ENCODE results near the gene MCUR1.

The MCUR1 gene

DNA sequence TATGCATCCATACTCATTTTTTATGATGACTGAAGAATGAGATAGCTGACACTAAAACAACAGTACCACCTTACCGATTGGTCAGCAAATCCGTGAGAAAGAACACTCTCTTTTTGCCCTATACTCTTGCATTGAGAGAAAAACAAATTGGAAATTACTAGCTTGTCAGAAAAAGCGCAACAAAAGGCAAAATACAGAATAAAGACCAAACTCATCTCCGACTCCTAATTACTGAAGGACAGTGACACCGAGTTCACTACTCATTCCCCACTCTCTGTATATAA lies 2.1 kb downstream of the MCUR1 start:
- H3K18ac ChIP-seq (ENCODE audit: low read depth in 1 of 2, low read length in 2 of 2), result no peak overlapping the region
- H3K9ac ChIP-seq (ENCODE audit: low read length), result no peak overlapping the region
- no peak overlapping the region for H4K8ac ChIP-seq (ENCODE audit: low read length)
- no peak overlapping the region for H3K4me2 ChIP-seq (ENCODE audit: low read length, poor library complexity, severe bottlenecking)
- H3K27me3 ChIP-seq (ENCODE audit: control insufficient read depth in 1 of 2, insufficient read depth in 1 of 2, low read length in 2 of 2), result no peaks in the 10 kb centered on the region
- H2BK12ac ChIP-seq (ENCODE audit: low read length in 2 of 2), result no peak overlapping the region
- no peak overlapping the region for H2AFZ ChIP-seq (ENCODE audit: low read depth, low read length)
- peaks cover 20% of the 10 kb centered on the region for H3K79me1 ChIP-seq (replicated peaks; ENCODE audit: low read length, poor library complexity, severe bottlenecking)
- 94% methylated on average over 5 of the region's 5 CpGs for WGBS
- H4K91ac ChIP-seq (ENCODE audit: low read length), result no peak overlapping the region
- no peaks in the 10 kb centered on the region for H3K9me3 ChIP-seq (ENCODE audit: control insufficient read depth, low read length)
- H3K27ac ChIP-seq (ENCODE audit: low read length, poor library complexity, severe bottlenecking), result no peak overlapping the region
- no peaks in the 10 kb centered on the region for H3K4me1 ChIP-seq (ENCODE audit: control insufficient read depth, insufficient read depth, low read depth, low read length)
- no peak overlapping the region for H3K23ac ChIP-seq (ENCODE audit: low read length in 2 of 2)
- no peak overlapping the region for H2AK5ac ChIP-seq (ENCODE audit: low read length, severe bottlenecking)
- H3K14ac ChIP-seq (ENCODE audit: low read length in 2 of 2), result no peak overlapping the region
- no peak overlapping the region for H3K4ac ChIP-seq (ENCODE audit: low read depth in 1 of 2, low read length in 2 of 2)
- no peaks in the 10 kb centered on the region for H3K36me3 ChIP-seq (ENCODE audit: control insufficient read depth in 1 of 2, insufficient read depth in 2 of 2, low read depth in 1 of 2, low read length in 2 of 2)
- no peak for DNase-seq
- H2BK15ac ChIP-seq (ENCODE audit: low read depth, poor library complexity, severe bottlenecking), result no peak overlapping the region
- H3K4me3 ChIP-seq (ENCODE audit: insufficient read depth in 1 of 2, low read depth in 1 of 2, low read length in 2 of 2), result no peak overlapping the region
- H2BK120ac ChIP-seq (ENCODE audit: low read depth, low read length), result no peak overlapping the region
- H2BK5ac ChIP-seq (ENCODE audit: low read depth, low read length, poor library complexity, severe bottlenecking), result no peak overlapping the region

DNA sequence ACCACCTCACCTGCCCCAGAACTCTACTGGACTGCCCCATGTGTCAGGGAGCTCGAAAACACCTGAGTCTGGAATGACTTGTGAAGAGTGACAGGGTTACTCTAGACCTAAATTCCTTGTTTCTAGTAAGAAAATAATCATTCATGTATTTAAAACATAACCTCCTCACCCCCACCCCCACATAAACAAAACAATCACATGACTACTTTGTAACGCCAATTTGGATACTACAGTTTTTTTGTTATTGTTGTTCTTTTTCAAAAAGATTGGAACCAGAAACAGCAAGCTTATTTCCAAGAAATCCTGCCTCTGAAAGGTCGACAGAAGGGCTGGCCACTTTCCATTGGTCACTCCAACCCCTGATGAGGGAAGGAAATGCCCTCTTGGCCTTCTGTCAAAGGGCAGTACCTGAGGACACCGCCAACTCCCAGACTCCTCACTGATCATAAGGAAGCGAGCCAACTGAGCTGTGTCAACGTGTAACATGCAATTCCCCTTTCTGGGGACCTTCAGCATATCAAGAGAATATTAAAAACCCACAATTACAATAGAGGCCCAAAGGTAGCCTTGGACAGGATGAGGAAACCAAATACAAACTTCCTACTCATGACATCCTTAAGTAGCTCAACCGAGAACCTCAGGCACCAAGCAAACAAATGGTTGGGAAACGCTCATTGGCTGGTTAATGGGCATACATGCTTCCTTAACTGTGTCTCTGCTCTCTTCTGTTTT lies 2.6 kb downstream of the MCUR1 start:
- Histone ChIP-seq H3K4ac (ENCODE audit: low read depth in 1 of 2, low read length in 2 of 2) (no peak overlapping the region), H2BK120ac (ENCODE audit: low read depth, low read length) (no peak overlapping the region), H2BK15ac (ENCODE audit: low read depth, poor library complexity, severe bottlenecking) (no peak overlapping the region), H3K4me1 (ENCODE audit: control insufficient read depth, insufficient read depth, low read depth, low read length) (no peaks in the 10 kb centered on the region), H3K27me3 (ENCODE audit: control insufficient read depth in 1 of 2, insufficient read depth in 1 of 2, low read length in 2 of 2) (no peaks in the 10 kb centered on the region), H2AK5ac (ENCODE audit: low read length, severe bottlenecking) (no peak overlapping the region), H2BK5ac (ENCODE audit: low read depth, low read length, poor library complexity, severe bottlenecking) (no peak overlapping the region), H3K14ac (ENCODE audit: low read length in 2 of 2) (no peak overlapping the region), H3K9me3 (ENCODE audit: control insufficient read depth, low read length) (no peaks in the 10 kb centered on the region), H3K9ac (ENCODE audit: low read length) (peak overlapping the region; percentile 13), H3K79me1 (replicated peaks; ENCODE audit: low read length, poor library complexity, severe bottlenecking) (peaks cover 22% of the 10 kb centered on the region), H4K8ac (ENCODE audit: low read length) (no peak overlapping the region), H3K27ac (ENCODE audit: low read length, poor library complexity, severe bottlenecking) (no peak overlapping the region), H3K23ac (ENCODE audit: low read length in 2 of 2) (no peak overlapping the region), H4K91ac (ENCODE audit: low read length) (no peak overlapping the region), H3K36me3 (ENCODE audit: control insufficient read depth in 1 of 2, insufficient read depth in 2 of 2, low read depth in 1 of 2, low read length in 2 of 2) (peaks cover 0 to under 1% of the 10 kb centered on the region in 2 experiments), H2AFZ (ENCODE audit: low read depth, low read length) (no peak overlapping the region), H3K18ac (ENCODE audit: low read depth in 1 of 2, low read length in 2 of 2) (no peak overlapping the region), H3K4me3 (ENCODE audit: insufficient read depth in 1 of 2, low read depth in 1 of 2, low read length in 2 of 2) (no peak overlapping the region), H2BK12ac (ENCODE audit: low read length in 2 of 2) (no peak overlapping the region), H3K4me2 (ENCODE audit: low read length, poor library complexity, severe bottlenecking) (no peak overlapping the region)
- DNase-seq, result no peak
- WGBS, result 92% methylated on average over 7 of the region's 8 CpGs

DNA sequence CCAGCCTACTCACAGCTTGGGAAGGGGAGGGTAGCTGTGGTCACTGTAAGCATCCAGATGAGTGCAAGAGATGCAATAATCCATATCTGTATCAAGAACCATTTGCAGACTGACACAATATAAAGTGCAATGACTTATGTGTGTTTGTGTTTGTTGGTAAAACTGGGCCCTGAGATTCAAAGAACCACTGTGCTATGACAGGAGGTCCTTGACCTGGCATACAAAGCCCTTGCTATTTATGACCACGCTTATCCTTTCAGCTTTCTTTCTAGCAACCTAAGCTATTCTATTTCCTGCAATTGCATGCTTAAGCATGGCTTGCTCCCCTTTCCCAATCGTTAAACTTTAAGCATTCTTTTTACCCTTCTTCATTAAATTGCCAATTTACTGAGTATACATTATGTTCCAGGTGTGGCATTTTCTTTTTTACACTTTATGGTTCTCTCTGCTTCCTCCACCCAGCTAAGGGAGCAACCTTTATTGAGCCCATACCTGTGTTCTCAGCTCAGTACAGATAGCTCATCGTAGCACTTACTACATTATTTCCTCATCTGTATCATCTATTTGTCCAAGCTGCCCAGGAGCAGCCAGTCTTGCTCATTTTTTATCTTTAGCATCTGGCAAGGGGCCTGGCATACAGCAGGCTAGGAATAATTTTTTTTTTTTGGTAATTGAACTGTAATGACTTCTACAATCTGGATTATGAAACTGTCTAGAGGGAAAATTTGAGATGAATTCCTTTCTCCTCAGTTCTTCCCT lies 3.5 kb downstream of the MCUR1 start:
- no peak overlapping the region for H3K4me2 ChIP-seq (ENCODE audit: low read length, poor library complexity, severe bottlenecking)
- H2BK120ac ChIP-seq (ENCODE audit: low read depth, low read length), result no peak overlapping the region
- H3K9me3 ChIP-seq (ENCODE audit: control insufficient read depth, low read length), result no peaks in the 10 kb centered on the region
- peaks cover 0 to 8% of the 10 kb centered on the region in 2 experiments for H3K36me3 ChIP-seq (ENCODE audit: control insufficient read depth in 1 of 2, insufficient read depth in 2 of 2, low read depth in 1 of 2, low read length in 2 of 2)
- no peak overlapping the region for H3K4ac ChIP-seq (ENCODE audit: low read depth in 1 of 2, low read length in 2 of 2)
- H2BK5ac ChIP-seq (ENCODE audit: low read depth, low read length, poor library complexity, severe bottlenecking), result no peak overlapping the region
- DNase-seq, result no peak
- H3K4me1 ChIP-seq (ENCODE audit: control insufficient read depth, insufficient read depth, low read depth, low read length), result no peaks in the 10 kb centered on the region
- H3K14ac ChIP-seq (ENCODE audit: low read length in 2 of 2), result no peak overlapping the region
- H3K79me1 ChIP-seq (replicated peaks; ENCODE audit: low read length, poor library complexity, severe bottlenecking), result peaks cover 23% of the 10 kb centered on the region
- WGBS, result 69% methylated on average over 3 of the region's 3 CpGs
- H2AFZ ChIP-seq (ENCODE audit: low read depth, low read length), result no peak overlapping the region
- H2BK12ac ChIP-seq (ENCODE audit: low read length in 2 of 2), result no peak overlapping the region
- H3K4me3 ChIP-seq (ENCODE audit: insufficient read depth in 1 of 2, low read depth in 1 of 2, low read length in 2 of 2), result no peak overlapping the region
- no peak overlapping the region for H3K18ac ChIP-seq (ENCODE audit: low read depth in 1 of 2, low read length in 2 of 2)
- no peak overlapping the region for H4K8ac ChIP-seq (ENCODE audit: low read length)
- no peak overlapping the region for H2AK5ac ChIP-seq (ENCODE audit: low read length, severe bottlenecking)
- H3K27me3 ChIP-seq (ENCODE audit: control insufficient read depth in 1 of 2, insufficient read depth in 1 of 2, low read length in 2 of 2), result no peaks in the 10 kb centered on the region
- no peak overlapping the region for H3K27ac ChIP-seq (ENCODE audit: low read length, poor library complexity, severe bottlenecking)
- peak overlapping the region; percentile 13 for H3K9ac ChIP-seq (ENCODE audit: low read length)
- H3K23ac ChIP-seq (ENCODE audit: low read length in 2 of 2), result no peak overlapping the region
- H4K91ac ChIP-seq (ENCODE audit: low read length), result no peak overlapping the region
- no peak overlapping the region for H2BK15ac ChIP-seq (ENCODE audit: low read depth, poor library complexity, severe bottlenecking)

DNA sequence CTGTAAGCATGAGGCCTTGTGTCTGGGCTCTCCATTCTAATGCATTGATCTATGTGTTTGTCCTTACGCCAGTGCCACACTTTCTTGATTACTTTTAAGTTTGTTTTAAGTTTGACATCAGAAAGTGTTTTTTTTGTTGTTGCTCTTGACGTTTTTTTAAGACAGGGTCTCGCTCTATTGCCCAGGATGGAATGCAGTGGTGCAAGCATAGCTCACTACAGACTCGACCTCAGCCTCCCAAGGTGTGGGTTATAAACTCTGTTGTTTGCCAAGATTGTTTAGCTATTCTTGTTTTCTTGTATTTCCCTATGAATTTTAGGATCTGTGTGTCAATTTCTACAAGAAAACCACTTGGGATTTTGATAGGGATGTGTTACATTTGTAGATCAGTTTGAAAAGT lies 5.6 kb downstream of the MCUR1 start:
- H3K4me2 ChIP-seq (ENCODE audit: low read length, poor library complexity, severe bottlenecking), result no peak overlapping the region
- H2BK120ac ChIP-seq (ENCODE audit: low read depth, low read length), result no peak overlapping the region
- no peak overlapping the region for H3K27ac ChIP-seq (ENCODE audit: low read length, poor library complexity, severe bottlenecking)
- no peak overlapping the region for H4K8ac ChIP-seq (ENCODE audit: low read length)
- no peak overlapping the region for H3K18ac ChIP-seq (ENCODE audit: low read depth in 1 of 2, low read length in 2 of 2)
- H2AK5ac ChIP-seq (ENCODE audit: low read length, severe bottlenecking), result no peak overlapping the region
- no peak overlapping the region for H4K91ac ChIP-seq (ENCODE audit: low read length)
- H3K9ac ChIP-seq (ENCODE audit: low read length), result no peak overlapping the region
- no peaks in the 10 kb centered on the region for H3K4me1 ChIP-seq (ENCODE audit: control insufficient read depth, insufficient read depth, low read depth, low read length)
- WGBS, result 98% methylated on average over 4 of the region's 4 CpGs
- no peak overlapping the region for H2BK5ac ChIP-seq (ENCODE audit: low read depth, low read length, poor library complexity, severe bottlenecking)
- H3K27me3 ChIP-seq (ENCODE audit: control insufficient read depth in 1 of 2, insufficient read depth in 1 of 2, low read length in 2 of 2), result no peaks in the 10 kb centered on the region
- H2AFZ ChIP-seq (ENCODE audit: low read depth, low read length), result no peak overlapping the region
- H3K79me1 ChIP-seq (replicated peaks; ENCODE audit: low read length, poor library complexity, severe bottlenecking), result peaks cover 28% of the 10 kb centered on the region
- no peak overlapping the region for H2BK15ac ChIP-seq (ENCODE audit: low read depth, poor library complexity, severe bottlenecking)
- no peak overlapping the region for H3K14ac ChIP-seq (ENCODE audit: low read length in 2 of 2)
- no peak for DNase-seq
- H3K9me3 ChIP-seq (ENCODE audit: control insufficient read depth, low read length), result no peaks in the 10 kb centered on the region
- H3K4ac ChIP-seq (ENCODE audit: low read depth in 1 of 2, low read length in 2 of 2), result no peak overlapping the region
- no peak overlapping the region for H3K23ac ChIP-seq (ENCODE audit: low read length in 2 of 2)
- H3K36me3 ChIP-seq (ENCODE audit: control insufficient read depth in 1 of 2, insufficient read depth in 2 of 2, low read depth in 1 of 2, low read length in 2 of 2), result peaks cover 4 to 20% of the 10 kb centered on the region in 2 experiments
- no peak overlapping the region for H2BK12ac ChIP-seq (ENCODE audit: low read length in 2 of 2)
- no peak overlapping the region for H3K4me3 ChIP-seq (ENCODE audit: insufficient read depth in 1 of 2, low read depth in 1 of 2, low read length in 2 of 2)

All from mesenchymal stem cell (in vitro differentiated cells and primary cell).